HG03565 (cell line): ENCODE data around the gene TOR1AIP2.
"Not testable (repeated sequence)": the region's sequence is repeated elsewhere in the genome, so short reads cannot be mapped to it uniquely, and the experiment has no call there.

Source experiments
- ATAC-seq: cut with Tn5 transposase; IDR thresholded peaks from one replicate; pipeline ENCODE4 v1.9.1; 2021; ENCODE audit warnings: mild to moderate bottlenecking, moderate library complexity; ENCODE audit not compliant: unreplicated experiment

Gene TOR1AIP2

DNA sequence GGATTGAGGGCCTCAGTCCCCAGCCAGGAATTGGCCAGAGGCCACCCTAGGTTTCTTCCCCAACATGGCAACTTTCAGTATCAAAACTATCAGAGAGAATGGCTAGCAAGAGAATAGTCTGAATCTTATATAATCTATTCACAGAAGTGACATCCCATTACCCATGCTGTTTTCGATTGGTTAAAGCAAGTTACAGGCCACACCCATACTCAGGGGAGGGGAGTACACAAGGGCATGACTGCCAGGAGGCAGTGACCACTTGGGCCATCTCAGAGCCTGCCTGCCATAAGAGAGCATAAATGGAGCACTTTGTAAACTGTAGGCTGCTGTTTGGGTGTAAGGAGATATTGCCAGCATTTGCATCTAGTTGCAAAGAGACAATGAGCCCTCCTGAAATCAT is 69.1 kb downstream of the TOR1AIP2 start:
- ATAC-seq = no peak

DNA sequence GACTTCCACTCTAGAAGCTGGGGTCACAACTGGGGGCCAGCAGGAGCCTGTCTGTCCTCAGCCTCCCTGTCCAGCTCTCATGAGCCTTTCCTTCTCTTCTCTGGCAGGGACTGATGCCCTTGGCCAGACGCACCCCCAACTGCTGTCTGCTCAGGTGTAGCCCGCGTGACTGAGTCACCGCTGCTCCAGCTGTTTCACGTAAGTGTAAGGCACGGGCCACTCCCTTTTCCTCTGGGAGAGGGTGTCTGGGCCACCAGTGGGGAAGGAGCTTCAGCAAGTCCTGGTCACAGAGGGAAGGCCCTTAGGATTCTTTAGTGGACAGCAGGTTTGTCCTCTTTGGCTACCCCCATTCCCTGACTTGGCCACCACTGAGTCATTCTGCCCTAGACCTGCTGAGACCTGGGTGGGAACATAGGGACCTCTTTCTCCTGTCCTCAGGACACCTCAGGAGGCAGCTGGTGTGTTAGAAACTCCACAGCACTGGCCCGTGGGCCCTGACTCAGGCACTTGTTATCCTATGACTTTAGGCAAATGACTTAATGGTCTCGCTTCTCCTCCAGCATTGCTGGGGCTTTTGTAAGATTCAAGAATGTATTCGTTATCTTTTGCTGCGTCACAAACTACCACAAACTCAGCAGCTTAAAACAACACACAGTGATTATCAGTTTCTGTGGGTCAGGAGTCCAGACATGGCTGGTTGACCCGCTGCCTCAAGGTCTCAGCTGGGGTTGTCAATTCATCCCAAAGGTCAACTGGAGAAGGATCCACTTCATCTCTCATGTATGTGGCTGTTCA is 69.7 kb downstream of the TOR1AIP2 start:
- ATAC-seq = no peak

DNA sequence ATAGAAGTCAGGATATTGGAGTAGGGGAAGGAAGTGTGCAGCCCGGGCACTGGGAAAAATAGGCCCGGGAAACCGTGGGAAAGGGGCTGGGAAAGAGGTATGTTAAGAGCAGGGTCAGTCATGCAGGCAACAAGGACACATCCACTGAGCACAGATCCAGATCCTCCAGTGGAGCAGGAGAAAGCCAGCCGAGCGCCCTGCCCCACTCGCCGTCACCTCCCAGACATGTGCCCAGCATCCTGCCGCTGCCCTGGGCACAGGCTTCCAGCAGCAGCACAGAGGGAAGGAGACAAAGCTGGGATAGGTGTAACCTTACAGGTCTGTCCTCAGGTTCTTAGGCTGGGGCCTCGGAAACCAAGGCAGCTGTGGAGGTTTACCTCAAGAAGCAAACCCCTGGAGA is 70.3 kb downstream of the TOR1AIP2 start:
- no peak for ATAC-seq

DNA sequence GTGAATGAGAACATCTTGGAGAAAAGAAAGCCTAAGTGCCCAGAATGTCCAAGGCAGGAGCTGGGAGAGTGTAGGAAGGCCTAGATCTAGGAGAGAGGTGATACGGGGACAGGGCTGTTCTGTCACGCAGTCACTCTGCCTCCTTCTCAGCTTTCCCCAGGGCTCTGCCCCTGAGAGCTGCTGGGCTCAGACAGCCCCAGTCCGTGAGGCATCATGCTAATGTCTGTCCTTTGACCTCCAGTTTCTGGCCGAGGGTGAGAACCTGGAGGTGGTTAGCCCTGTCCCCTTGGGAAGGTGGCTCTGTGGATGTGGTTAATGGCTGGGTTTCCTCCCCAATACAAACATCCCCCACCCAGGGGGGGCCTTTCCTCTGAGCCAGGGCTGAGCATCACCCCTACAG is 71.3 kb downstream of the TOR1AIP2 start:
- ATAC-seq = no peak

DNA sequence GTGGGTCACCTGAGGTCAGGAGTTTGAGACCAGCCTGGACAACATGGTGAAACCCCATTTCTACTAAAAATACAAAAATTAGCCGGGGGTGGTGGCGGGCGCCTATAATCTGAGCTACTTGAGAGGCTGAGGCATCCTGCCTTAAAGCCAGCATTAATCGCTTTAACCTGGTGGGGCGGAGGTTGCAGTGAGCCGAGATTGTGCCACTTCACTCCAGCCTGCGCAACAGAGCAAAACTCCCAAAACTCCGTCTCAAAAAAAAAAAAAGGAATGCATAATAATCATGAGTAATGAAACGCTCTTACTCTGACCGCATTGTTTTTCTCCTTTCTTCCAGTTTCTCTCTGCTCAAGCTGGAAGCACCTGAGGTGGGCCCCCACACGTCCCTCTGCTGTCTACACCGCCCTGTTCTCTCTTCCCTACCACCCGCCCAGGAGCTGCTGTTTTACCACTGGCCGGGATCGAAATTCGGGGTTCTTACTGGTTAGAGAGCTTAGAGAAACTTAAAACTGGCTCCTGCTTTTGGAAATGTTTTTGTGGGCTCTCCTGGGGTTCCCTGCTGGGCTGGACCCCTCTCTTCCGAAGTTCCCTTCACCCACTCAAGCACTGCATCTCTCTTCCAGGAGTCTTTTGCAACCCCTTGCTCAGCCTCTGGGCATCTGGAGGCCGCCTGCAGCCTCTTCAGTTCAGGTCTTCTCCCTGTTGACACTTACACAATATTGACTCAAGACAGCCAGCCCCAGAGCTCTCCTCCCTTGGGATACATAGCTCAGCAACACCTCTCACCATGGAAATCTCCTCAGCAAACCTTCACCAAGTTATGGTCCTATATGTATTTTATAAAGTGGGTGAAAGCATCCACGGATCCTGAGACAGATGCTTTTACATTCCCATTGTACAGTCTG is 72.1 kb downstream of the TOR1AIP2 start:
- no peak for ATAC-seq

DNA sequence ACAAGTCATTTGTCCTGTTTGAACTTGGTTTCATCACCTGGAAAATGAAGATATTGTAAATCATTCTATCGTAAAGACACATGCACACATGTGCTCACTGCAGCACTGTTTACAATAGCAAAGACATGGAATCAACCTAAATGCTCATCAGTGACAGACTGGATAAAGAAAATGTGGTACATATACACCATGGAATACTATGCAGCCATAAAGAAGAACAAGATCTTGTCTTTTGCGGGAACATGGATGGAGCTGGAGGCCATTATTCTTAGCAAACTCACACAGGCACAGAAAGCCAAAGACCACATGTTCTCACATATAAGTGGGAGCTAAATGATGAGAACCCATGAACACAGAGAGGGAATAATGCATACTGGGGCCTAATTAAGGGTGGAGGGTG is 73.2 kb downstream of the TOR1AIP2 start:
- ATAC-seq = not testable (repeated sequence)

DNA sequence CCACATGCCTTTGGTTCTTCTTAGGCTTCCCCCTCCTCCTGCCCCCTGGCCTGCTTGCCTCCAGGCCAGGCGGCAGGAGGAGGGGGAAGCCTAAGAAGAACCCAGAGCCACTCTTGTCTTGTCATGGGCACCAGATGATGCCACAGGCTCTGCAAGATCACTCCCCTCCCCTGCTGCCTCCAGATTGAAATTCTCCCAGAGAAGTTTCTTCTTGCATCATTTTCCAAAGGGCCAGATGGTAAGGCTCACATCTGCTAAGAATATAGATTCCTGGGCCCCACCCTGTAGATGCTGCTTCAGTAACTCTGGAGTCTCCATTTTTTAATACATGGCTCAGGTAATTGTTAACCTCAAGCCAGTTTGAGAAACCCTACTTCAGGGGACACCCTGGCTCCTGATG is 73.7 kb downstream of the TOR1AIP2 start:
- ATAC-seq = no peak

DNA sequence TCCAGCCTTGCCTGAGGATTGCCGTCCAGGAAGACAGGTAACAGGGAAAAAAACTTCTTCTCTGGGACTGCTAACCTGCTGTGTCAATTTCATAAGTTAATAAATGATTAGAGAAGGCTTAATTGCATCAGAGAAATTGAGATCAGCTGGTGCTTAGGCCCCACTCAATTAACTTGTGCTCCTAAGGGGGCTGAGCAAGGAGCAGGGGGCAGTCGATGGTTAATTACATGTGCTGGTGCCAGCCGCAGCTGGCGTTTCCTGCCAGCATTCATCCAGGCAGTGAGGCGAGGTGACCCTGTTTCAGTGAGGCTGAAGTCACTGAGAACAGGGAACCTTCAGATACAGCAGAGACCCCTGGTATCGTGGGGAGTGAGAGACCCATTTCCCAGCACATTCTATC is 74.5 kb downstream of the TOR1AIP2 start:
- no peak for ATAC-seq

DNA sequence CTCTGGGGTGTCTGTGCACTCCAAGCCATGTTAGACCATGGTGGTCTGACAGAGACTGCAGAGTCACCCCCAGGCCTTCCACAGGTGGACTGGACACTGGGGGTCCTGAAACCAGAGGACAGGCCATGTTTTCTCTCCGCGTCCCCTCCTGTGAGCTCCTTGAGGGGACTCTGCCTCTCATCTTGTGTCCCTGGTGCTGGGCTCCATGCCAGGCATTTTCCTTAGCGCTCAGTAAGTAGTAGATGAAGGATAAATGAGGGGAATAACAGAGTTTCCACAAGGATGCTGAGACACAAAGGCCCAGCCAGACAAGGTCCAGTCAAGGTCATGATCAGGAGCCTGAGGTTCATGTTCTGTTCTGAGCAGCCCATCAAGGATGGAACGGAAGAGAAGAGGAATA is 77.1 kb downstream of the TOR1AIP2 start:
- no peak for ATAC-seq

DNA sequence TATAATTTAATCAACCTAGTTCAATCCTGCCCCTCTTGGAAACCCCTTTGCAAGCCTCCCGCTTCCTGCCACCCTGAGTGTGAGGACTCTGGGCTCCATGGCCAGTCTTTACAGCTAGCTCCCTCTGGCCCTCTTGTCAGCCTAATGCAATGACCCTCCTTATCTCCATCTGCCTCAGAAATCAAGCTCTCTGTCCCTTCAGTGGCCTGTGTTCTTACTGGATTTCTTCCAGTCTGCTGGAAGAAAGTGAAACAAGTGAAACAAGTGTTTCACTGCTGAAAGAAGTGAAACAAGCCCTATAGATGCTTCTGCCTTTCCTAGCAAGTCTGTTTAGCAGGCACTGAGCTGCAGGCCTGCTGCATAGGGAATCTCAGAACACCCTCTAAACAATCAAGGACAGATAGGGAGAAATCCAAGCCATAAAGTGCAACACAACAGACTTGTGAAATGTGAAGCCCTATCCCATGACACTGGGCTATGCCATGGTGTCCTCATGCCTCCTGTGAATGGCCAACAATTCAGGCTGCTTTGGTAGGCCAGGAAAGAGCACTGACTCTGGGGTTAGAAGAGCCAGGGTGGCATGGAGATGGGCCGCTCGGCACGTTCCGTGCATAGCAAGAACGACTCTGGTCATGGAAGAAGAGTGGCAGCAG is 78.6 kb downstream of the TOR1AIP2 start:
- ATAC-seq = no peak

DNA sequence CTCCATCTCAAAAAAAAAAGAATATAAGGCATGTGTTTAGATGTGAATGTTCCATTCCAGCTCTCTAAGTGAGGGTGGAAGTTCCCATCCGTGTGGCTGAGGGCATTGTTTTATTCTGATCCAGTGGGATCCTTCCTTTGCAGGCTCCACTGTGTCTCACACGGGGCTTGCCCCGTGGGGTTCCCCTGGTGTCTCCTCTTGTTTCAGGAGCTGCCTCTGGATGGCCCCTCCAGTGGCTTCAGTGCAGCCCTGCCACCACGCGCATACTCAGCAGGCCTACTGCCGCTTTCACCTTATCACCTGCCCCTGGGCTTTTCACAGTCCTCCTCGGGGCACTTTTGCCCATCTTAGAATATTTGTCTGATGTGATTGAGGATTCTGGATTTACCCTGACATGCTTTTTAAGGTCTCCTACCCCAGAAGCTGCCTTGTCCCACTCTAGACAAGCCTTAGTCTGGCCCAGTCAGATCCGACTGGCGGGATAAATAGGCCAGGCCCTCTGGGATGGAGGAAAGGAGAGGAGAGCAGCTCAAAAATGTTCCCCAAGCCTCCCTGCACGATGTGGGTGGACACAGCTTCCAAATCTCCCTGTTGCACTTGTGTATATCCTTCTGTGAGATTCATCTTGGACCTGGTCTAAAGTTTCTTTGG is 79.3 kb downstream of the TOR1AIP2 start:
- no peak for ATAC-seq

DNA sequence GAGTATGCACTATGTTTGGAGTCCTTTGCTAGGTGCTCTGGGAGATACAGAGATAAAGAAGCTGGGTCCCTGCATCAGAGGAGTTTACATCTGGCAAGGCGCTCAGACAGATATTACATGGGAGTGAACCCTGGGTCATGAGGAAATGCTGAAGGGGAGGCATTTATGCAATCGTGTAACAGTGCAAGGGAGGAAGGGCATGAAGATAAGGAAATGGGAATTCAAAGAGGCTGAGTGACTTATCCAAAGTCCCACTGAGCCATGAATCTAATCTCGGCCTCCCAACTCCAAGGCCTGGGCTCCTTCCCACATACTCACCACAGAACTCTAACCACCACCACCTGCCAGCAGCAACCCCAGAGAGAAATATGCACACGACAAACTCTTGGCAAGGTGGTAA is 82.9 kb downstream of the TOR1AIP2 start:
- ATAC-seq = no peak

DNA sequence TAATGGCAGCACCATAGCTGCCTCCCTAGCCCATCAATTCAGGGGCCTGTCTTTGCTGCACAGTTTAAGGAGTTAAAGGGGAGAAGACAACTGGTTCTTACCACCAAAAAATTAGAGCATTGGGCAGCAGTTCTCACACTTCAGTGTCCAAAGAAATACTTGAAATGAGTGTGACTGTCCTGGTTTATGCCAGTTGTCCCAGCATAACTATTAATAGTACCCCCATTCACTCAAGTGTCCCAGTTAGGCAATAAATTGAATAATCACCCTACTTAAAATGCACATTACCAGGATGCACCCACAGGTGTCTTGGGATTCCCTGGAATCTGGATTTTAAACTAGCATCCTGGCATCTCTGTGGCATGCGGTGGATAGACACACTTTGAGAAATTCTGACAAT is 83.5 kb downstream of the TOR1AIP2 start:
- no peak for ATAC-seq

DNA sequence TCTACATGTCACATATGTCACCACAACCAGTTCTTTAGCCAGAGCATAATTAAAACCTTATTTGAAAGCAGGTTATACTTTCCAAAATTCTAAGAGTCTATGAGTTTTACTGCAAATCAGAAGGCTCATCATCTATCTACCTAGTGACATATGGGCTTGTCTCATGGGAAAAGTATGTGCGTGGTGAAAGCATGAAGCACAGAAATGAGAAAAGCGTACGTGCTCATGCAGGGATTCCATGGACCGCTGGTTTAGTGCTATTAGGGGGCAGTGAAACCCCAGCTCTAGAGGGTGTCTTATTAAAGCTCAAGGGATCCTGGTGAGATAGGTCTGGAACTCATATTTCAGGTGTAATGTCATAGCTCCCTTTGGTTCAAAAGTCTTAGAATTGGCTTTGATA is 84.3 kb downstream of the TOR1AIP2 start:
- no peak for ATAC-seq
